Measurements from ENCODE around the gene ANXA8. TPM values are rescaled to one million over a fixed set of nuclear protein-coding genes. Genes with fewer than 3 reads are reported as not detected.
"Not testable (repeated sequence)": the region's sequence is repeated elsewhere in the genome, so short reads cannot be mapped to it uniquely, and the experiment has no call there.

The ANXA8 gene
- total RNA-seq, 1 donor, result 0.31 TPM

DNA sequence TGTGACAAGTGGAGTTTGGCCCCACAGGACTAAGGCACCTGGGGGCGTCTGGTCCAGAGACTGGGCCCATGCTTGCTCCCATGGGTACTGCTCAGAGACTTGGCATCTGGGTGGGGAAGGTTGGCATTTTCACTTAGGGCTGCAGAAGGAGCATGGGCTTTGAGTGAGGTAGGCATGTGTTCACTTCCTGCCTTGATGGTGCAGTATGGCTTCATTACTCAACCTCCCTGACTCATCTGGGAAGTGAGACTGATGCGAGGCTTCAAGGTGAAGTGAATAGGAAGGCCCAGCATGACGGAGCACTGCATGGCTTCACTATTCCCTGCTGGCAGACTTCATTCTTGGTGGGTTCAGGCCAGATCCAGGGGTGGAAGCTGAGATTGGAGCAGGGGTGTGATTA is 11.3 kb downstream of the ANXA8 start:
- H3K27me3 ChIP-seq (ENCODE audit: insufficient read depth, low read length); H3K4me1 ChIP-seq (ENCODE audit: insufficient read depth, low read length); H3K4me3 ChIP-seq (ENCODE audit: low read length); H3K9me3 ChIP-seq (ENCODE audit: low read depth, low read length): not testable (repeated sequence)

DNA sequence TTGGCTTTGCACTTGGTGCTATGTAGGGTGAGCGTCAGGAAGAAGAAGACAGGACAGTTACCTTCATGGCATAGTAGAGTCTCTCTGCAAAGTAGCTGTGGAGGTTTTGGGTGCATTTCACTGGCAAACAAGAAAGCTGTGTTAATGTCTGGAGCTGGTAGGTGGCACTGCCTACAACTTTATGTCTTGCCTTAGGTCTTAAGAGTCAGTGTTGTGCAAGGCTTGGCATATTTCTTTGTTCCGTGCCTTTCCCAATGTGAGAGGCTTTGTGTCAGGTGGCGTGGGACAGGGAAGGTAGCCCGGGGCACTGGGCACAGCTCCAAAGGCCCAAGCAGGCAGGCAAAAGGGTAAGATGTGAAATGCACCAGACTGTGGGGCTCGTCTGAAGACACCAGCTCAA is 11.8 kb downstream of the ANXA8 start:
- H3K9me3 ChIP-seq (ENCODE audit: low read depth, low read length), result not testable (repeated sequence)

DNA sequence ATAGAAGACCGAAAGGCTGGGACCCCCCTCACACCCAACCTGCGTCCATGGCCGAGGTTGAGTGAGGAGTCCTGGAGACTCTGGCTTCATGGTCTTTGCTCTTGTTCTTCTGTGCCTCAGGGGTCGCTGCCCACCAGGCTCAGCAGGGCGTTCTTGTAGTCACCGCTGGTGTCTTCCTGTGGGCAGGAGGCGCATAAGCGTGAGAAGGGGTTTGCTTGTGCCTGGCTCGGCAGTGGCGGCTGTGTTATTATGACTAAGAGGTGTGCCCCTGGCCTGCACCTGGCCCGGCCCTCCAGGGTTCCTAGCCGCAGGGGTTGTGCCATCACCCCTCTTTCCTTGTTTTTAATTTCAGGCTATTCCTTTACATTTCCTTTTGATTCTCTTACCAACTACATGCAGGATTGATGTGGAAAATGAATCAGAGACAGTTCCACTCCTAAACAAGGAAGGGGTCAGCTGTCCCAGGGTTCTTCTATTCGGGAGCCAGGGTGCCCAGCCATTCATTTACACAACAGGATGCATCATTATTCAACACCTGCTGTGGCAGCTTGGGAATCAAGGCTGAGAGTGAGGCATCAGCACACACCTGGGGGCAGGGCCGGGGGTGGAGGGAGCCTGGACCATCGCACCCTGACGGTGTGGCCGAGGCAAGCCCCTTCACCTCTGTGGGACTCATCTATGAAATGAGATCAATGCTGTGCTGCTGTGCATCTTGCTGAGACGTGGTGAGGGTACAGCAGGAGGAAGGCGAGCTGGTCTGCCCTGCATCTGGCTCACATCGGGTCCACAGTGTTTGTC is 15.0 kb downstream of the ANXA8 start:
- H3K27me3 ChIP-seq (ENCODE audit: insufficient read depth, low read length); H3K4me3 ChIP-seq (ENCODE audit: low read length); H3K4me1 ChIP-seq (ENCODE audit: insufficient read depth, low read length); H3K9me3 ChIP-seq (ENCODE audit: low read depth, low read length): not testable (repeated sequence)

More for the DNA sequence above, 11.8 kb downstream of the ANXA8 start:
- H3K4me1 ChIP-seq (ENCODE audit: insufficient read depth, low read length); H3K4me3 ChIP-seq (ENCODE audit: low read length); H3K27me3 ChIP-seq (ENCODE audit: insufficient read depth, low read length): not testable (repeated sequence)

- H3K27me3 ChIP-seq (ENCODE audit: insufficient read depth, low read length); H3K4me1 ChIP-seq (ENCODE audit: insufficient read depth, low read length); H3K4me3 ChIP-seq (ENCODE audit: low read length); H3K9me3 ChIP-seq (ENCODE audit: low read depth, low read length): not testable (repeated sequence)
These were observed 16.0 kb downstream of the ANXA8 start for GRCh38 chr10:47467957-47468356.

- H3K27me3 ChIP-seq (ENCODE audit: insufficient read depth, low read length); H3K4me1 ChIP-seq (ENCODE audit: insufficient read depth, low read length); H3K9me3 ChIP-seq (ENCODE audit: low read depth, low read length); H3K4me3 ChIP-seq (ENCODE audit: low read length): not testable (repeated sequence)
These were observed 16.5 kb downstream of the ANXA8 start for GRCh38 chr10:47467458-47467857.

GRCh38 chr10:47465216-47465917 is 18.5 kb downstream of the ANXA8 start:
- not testable (repeated sequence) for H3K4me1 ChIP-seq (ENCODE audit: insufficient read depth, low read length); H3K4me3 ChIP-seq (ENCODE audit: low read length); H3K9me3 ChIP-seq (ENCODE audit: low read depth, low read length); H3K27me3 ChIP-seq (ENCODE audit: insufficient read depth, low read length)

DNA sequence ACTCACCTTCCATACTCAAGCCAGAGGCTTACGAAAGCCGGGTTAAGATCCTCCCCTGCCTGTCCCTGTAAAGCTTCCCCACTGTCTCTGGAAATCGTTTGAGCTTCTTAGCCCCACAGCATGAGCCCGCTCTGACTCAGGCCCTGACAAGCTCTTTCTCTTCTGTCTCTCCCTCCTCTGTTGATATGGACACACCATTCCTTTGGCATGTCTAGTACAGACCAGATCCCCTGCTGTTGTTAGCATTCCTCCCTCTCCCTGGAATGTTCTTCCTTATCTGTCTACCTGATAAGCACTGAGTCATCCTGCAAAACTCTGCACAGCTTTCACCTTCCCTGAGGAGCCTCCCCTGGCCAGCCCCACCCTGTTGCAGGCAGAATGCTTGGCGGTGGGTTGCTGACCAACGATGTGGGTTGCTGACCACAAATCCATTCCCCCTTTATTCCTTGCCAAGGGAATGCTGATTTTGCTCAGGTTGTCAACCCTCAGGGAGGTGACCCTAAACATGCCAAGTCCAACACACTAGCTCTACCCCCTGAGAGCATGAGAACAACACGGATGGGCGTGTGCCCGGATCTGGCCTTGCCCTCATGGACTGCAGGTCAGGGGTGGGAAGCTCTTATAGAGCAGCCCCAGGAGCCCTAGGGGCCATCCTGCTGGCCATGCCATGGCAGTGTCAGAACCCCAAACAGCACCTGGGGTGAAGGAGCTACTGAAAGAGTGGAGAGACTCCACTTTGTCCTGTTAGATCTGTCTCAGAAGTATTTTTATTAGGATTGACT is 21.1 kb downstream of the ANXA8 start:
- H3K9me3 ChIP-seq (ENCODE audit: low read depth, low read length); H3K4me1 ChIP-seq (ENCODE audit: insufficient read depth, low read length); H3K27me3 ChIP-seq (ENCODE audit: insufficient read depth, low read length); H3K4me3 ChIP-seq (ENCODE audit: low read length): not testable (repeated sequence)

GRCh38 chr10:47461261-47461687 is 22.6 kb downstream of the ANXA8 start:
- not testable (repeated sequence) for H3K4me3 ChIP-seq (ENCODE audit: low read length); H3K4me1 ChIP-seq (ENCODE audit: insufficient read depth, low read length); H3K9me3 ChIP-seq (ENCODE audit: low read depth, low read length); H3K27me3 ChIP-seq (ENCODE audit: insufficient read depth, low read length)

GRCh38 chr10:47458466-47459154 is 25.3 kb downstream of the ANXA8 start:
- Histone ChIP-seq H3K9me3 (ENCODE audit: low read depth, low read length) (no peaks in the 10 kb centered on the region), H3K4me3 (ENCODE audit: low read length) (no peak overlapping the region), H3K4me1 (ENCODE audit: insufficient read depth, low read length) (no peaks in the 10 kb centered on the region), H3K27me3 (ENCODE audit: insufficient read depth, low read length) (no peaks in the 10 kb centered on the region)

DNA sequence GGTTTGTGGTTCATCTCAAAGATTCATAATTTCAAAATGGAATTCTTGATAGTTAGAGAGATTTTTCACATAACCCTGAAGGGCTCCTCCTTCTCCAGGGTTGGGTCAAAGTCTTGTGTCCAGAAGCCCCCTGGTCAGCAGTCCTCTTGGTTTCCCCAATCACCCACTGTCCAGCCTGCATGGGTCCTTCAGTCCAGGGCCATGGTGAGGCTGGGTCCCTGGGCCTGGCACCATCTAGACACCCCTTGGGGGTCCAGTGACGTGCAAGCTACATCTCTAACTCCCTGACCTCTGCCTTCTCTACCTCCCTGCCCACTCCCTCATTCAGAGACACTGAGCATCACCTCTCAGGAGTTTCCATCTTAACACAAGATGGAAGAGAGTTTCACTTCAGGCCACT is 26.1 kb downstream of the ANXA8 start:
- Histone ChIP-seq H3K9me3 (ENCODE audit: low read depth, low read length) (no peaks in the 10 kb centered on the region), H3K4me3 (ENCODE audit: low read length) (no peak overlapping the region), H3K27me3 (ENCODE audit: insufficient read depth, low read length) (no peaks in the 10 kb centered on the region), H3K4me1 (ENCODE audit: insufficient read depth, low read length) (no peaks in the 10 kb centered on the region)

DNA sequence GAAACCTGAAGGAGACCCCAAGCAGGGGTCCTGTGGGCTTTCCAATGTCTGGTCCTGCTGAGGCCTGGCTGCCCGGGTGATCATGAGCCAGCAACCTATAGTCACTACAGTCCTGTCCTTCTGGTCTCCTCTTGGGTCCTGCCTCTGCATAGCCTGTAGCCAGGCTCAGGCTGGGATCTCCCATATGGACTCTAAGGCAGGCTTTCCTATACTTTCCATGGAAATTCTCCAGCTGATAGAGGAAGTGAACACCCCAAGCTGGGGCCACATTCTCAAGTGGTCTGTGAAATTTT is 26.4 kb downstream of the ANXA8 start:
- no peaks in the 10 kb centered on the region for H3K9me3 ChIP-seq (ENCODE audit: low read depth, low read length)
- H3K27me3 ChIP-seq (ENCODE audit: insufficient read depth, low read length), result no peaks in the 10 kb centered on the region
- H3K4me1 ChIP-seq (ENCODE audit: insufficient read depth, low read length), result no peaks in the 10 kb centered on the region
- H3K4me3 ChIP-seq (ENCODE audit: low read length), result no peak overlapping the region

DNA sequence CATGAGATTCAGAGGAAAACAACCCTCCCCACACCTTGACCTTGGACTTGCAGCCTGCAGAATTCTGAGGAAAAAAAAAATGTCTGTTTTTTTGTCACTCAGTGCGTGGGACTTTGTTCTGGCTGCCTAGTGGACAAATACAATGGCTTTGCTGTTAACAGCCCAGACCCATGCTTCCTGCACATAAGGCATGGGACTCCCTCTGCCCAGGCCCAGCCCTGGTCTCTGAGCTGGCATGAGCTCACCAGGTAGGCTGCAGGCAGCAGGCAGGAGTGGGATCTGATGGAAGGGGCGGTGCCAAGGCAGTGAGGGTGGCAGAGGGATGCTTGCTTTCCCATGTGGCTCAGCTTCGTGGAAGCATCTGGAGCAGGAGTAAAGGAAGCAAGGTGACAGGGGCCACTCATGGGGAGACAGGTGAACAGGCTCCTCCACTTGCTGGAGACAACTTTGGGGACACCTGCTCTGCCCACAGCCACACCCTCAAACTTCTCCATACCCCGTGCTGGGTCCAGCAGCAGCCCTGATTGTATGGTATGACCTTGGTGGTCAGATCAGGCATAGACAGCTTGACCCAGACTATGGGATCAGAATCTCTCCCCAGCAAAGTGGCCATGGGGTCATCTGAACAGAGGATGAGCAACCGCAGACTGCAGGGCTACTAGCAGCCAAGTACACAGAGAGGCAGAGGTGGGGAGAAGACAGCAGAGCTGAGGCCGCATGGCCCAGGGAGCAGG is 27.0 kb downstream of the ANXA8 start:
- H3K4me1 ChIP-seq (ENCODE audit: insufficient read depth, low read length), result no peaks in the 10 kb centered on the region
- no peak overlapping the region for H3K4me3 ChIP-seq (ENCODE audit: low read length)
- no peaks in the 10 kb centered on the region for H3K9me3 ChIP-seq (ENCODE audit: low read depth, low read length)
- H3K27me3 ChIP-seq (ENCODE audit: insufficient read depth, low read length), result no peaks in the 10 kb centered on the region

DNA sequence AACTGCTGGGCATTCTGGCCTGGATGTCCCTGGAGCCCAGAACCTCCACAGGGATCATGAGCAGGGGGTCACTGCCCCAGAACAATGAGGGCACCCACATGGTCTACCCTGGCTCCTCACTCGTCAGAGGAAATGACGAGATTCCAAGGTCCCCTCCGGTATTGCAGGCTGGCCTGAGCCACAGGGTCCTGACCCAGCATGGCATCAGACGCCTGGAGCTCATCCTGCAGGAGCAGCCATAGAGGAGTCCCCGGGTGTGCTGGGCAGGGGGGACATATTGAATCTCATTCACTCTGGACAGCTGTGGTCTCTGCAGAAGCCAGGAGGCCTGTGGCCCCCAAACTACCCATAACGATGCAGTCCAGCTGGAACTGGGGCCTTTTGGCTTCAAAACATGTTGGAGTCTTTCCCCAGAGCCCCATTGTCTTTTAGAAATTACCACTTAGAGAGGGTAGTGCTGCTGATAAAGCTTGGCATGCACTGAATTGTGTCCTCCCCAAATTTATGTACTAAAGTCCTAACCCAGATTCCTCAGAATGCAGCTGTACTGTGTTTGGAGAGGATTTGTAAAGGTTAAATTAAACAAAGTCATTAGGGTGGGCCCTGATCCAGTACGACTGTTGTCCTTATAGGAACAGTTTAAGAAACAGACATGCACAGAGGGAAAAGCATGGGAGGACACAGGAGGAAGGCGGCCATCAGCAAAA is 27.7 kb downstream of the ANXA8 start:
- H3K4me3 ChIP-seq (ENCODE audit: low read length), result no peak overlapping the region
- no peaks in the 10 kb centered on the region for H3K4me1 ChIP-seq (ENCODE audit: insufficient read depth, low read length)

DNA sequence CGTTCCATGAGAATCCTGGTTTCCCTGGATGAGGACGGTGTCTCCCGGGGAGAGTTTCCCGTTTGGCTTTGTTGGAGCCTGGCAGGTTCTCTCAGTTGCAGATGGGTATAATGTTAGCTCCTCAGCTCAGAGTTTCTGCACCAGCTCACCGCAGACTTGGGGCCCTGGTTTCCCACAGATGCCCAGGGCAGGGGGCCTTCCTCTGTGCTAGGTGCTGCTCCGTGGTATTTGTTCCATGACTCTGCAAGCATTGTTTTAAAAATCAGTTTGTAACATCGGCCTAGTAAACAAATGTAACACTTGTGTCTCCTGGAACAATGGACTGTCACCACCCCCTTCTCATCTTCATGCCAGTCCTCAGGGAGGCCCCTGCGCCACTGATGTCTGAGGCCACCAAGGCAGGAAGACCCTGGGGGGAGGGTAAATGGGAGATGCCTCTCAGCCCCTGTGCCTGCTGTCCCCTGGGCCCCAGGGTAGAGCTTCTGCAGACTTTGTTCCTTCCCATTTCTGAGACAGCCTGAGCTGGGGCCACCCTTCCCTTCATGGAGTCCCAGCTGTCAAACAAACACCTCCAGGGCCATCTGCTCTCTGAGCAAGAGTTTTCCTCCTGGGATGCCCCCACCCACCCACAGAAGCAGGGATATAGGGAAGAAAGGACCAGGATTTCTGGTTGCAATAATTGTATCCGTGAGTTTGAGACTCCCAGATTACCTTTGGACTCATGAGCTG is 28.4 kb downstream of the ANXA8 start:
- not testable (repeated sequence) for H3K4me3 ChIP-seq (ENCODE audit: low read length); H3K4me1 ChIP-seq (ENCODE audit: insufficient read depth, low read length); H3K27me3 ChIP-seq (ENCODE audit: insufficient read depth, low read length); H3K9me3 ChIP-seq (ENCODE audit: low read depth, low read length)

More for the DNA sequence above, 27.7 kb downstream of the ANXA8 start:
- no peaks in the 10 kb centered on the region for H3K9me3 ChIP-seq (ENCODE audit: low read depth, low read length)
- no peaks in the 10 kb centered on the region for H3K27me3 ChIP-seq (ENCODE audit: insufficient read depth, low read length)

Data from mononuclear cell (primary cell).